Activated T-cell treated with anti-CD3 and anti-CD28 coated beads, Interleukin-2, amount 50 U/mL, for 24 hours (primary cell): ENCODE data around the gene RGS6.

ENCODE experiments used
- DNase-seq: peaks from one replicate; pipeline ENCODE4 v3.0.0-alpha.2; 2020
- H3K27ac Mint-ChIP-seq: 2 replicates; pipeline ENCODE4 v1.8.0; 2020; ENCODE audit warnings: mild to moderate bottlenecking, mixed read lengths
- H3K27me3 Mint-ChIP-seq: 2 replicates; pipeline ENCODE4 v1.8.0; 2020; ENCODE audit warnings: mixed read lengths
- H3K36me3 Mint-ChIP-seq: 2 replicates; pipeline ENCODE4 v1.8.0; 2020; ENCODE audit warnings: low read depth, mixed read lengths
- H3K4me1 Mint-ChIP-seq: 2 replicates; pipeline ENCODE4 v1.8.0; 2020; ENCODE audit warnings: low read depth, mixed read lengths
- H3K4me3 Mint-ChIP-seq: 2 replicates; pipeline ENCODE4 v1.8.0; 2020; ENCODE audit warnings: mild to moderate bottlenecking, moderate library complexity, mixed read lengths
- H3K9me3 Mint-ChIP-seq: 2 replicates; pipeline ENCODE4 v1.8.0; 2020; ENCODE audit warnings: mixed read lengths

RGS6 gene

DNA sequence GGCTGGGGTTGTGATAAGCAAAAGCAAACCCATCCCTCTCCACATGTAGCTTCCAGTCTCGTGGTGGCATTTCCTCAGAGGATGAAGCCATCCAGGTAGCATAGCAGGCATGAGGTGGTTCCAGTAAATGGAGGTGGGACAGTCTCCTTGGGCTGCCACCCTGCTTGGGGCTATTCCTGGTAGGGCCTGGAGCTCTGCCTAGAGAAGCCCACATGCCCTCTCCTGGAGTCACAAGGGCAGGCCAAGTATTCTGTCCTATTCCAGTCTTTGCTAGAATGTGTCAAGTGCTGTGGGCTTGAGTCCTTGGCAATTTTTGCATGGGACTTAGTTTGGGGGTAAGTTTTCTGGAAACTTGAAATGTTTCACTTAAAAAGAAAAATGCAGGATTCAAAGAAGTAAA is 491.7 kb downstream of the RGS6 start:
- DNase-seq, result no peak
- Mint-ChIP-seq H3K27me3 (peaks cover 12% of the 10 kb centered on the region), H3K36me3 (no peaks in the 10 kb centered on the region), H3K4me3 (no peak overlapping the region), H3K27ac (no peak overlapping the region), H3K9me3 (peaks cover 11% of the 10 kb centered on the region), H3K4me1 (peaks cover 1% of the 10 kb centered on the region)

GRCh38 chr14:72430457-72430856 is 498.2 kb downstream of the RGS6 start:
- no peak for DNase-seq
- Mint-ChIP-seq H3K36me3 (no peaks in the 10 kb centered on the region), H3K4me1 (no peaks in the 10 kb centered on the region), H3K9me3 (peaks cover 16% of the 10 kb centered on the region), H3K4me3 (no peak overlapping the region), H3K27ac (no peak overlapping the region), H3K27me3 (peaks cover 4% of the 10 kb centered on the region)

DNA sequence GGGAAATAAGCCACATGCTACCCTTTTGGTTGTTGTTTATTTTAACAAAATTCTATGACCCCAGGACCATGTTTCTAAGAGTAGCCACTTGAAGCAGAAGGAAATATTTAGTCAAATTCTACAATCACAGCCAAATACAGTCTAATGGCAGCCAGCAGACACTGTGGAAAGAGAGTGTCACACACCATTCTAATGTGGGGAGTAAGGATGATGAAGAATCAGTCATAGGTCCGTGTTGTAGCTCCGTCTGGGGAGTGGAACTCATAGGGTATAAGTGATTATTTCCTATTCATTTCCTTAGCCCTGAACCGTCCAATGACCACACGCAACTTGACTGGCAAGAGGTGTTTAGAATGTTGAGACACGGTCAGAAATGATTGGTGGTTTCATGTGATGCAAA is 500.5 kb downstream of the RGS6 start:
- no peaks in the 10 kb centered on the region for H3K36me3 Mint-ChIP-seq
- peaks cover 1% of the 10 kb centered on the region for H3K4me1 Mint-ChIP-seq
- H3K27me3 Mint-ChIP-seq, result no peaks in the 10 kb centered on the region
- H3K9me3 Mint-ChIP-seq, result peaks cover 13% of the 10 kb centered on the region
- H3K4me3 Mint-ChIP-seq, result no peak overlapping the region
- DNase-seq, result no peak
- no peak overlapping the region for H3K27ac Mint-ChIP-seq

DNA sequence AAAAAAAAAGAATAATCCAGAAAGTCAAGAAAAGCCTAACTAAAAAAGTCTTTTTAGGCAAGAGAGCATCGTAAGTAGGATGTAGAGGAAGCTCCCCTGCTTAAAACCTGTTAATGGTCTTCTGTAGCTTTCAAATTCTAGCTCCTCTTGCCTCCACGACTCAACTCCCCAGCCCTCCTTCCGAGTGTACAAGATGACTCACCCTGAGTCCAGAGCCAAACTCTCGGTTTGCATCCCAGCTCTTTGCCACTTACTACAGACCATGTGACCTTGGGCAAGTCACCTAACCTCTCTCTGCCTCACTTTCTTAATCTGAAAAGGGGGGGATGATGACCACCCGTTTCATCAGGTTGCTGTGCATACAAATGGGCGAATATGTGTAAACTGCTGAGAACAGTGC is 501.3 kb downstream of the RGS6 start:
- no peak for DNase-seq
- no peaks in the 10 kb centered on the region for H3K27me3 Mint-ChIP-seq
- H3K27ac Mint-ChIP-seq, result no peak overlapping the region
- peaks cover 6% of the 10 kb centered on the region for H3K9me3 Mint-ChIP-seq
- peaks cover 1% of the 10 kb centered on the region for H3K4me1 Mint-ChIP-seq
- no peaks in the 10 kb centered on the region for H3K36me3 Mint-ChIP-seq
- H3K4me3 Mint-ChIP-seq, result no peak overlapping the region

- H3K36me3 Mint-ChIP-seq, result no peaks in the 10 kb centered on the region
- no peak overlapping the region for H3K27ac Mint-ChIP-seq
Measured at GRCh38 chr14:72434856-72435255, 502.6 kb downstream of the RGS6 start.

DNA sequence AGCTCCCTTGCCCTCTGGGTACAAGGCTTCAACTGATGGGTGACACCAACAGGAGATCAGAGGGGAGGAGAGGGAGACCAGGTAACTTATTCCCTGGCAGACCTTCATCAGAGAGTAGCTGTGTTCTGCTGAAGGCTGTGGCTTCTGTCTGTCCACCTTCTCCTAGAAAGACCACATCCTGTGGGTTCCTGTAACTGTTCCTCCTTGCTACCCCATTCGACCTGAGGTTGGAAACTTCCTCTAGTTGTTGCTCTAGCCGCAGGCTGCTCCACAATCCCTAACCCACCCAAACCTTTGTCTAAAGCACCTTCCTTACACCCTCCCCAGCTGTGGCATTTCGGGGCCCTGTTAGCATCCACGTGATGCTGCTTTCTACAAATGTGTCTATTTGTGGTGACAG is 507.5 kb downstream of the RGS6 start:
- Mint-ChIP-seq H3K4me3 (no peak overlapping the region), H3K27ac (peak overlapping the region; percentile 65), H3K4me1 (peaks cover 47% of the 10 kb centered on the region), H3K9me3 (no peaks in the 10 kb centered on the region), H3K27me3 (peaks cover 7% of the 10 kb centered on the region), H3K36me3 (no peaks in the 10 kb centered on the region)
- no peak for DNase-seq

More at GRCh38 chr14:72434856-72435255, 502.6 kb downstream of the RGS6 start:
- H3K27me3 Mint-ChIP-seq, result no peaks in the 10 kb centered on the region
- DNase-seq, result no peak
- H3K4me1 Mint-ChIP-seq, result peaks cover 13% of the 10 kb centered on the region
- no peaks in the 10 kb centered on the region for H3K9me3 Mint-ChIP-seq
- H3K4me3 Mint-ChIP-seq, result no peak overlapping the region

GRCh38 chr14:72443256-72443655 is 511.0 kb downstream of the RGS6 start:
- H3K27me3 Mint-ChIP-seq, result peaks cover 7% of the 10 kb centered on the region

GRCh38 chr14:72443991-72444441 is 511.8 kb downstream of the RGS6 start:
- Mint-ChIP-seq H3K4me1 (peaks cover 47% of the 10 kb centered on the region), H3K4me3 (peak overlapping the region; percentile 5)
- DNase-seq, result no peak

More at GRCh38 chr14:72443256-72443655, 511.0 kb downstream of the RGS6 start:
- H3K4me1 Mint-ChIP-seq, result peaks cover 50% of the 10 kb centered on the region
- no peaks in the 10 kb centered on the region for H3K36me3 Mint-ChIP-seq
- no peaks in the 10 kb centered on the region for H3K9me3 Mint-ChIP-seq
- DNase-seq, result no peak
- no peak overlapping the region for H3K27ac Mint-ChIP-seq
- H3K4me3 Mint-ChIP-seq, result no peak overlapping the region

GRCh38 chr14:72444701-72445100 is 512.5 kb downstream of the RGS6 start:
- DNase-seq, result no peak
- Mint-ChIP-seq H3K36me3 (no peaks in the 10 kb centered on the region), H3K27ac (no peak overlapping the region), H3K4me3 (no peak overlapping the region), H3K27me3 (peaks cover 7% of the 10 kb centered on the region), H3K4me1 (peaks cover 40% of the 10 kb centered on the region), H3K9me3 (no peaks in the 10 kb centered on the region)

More at GRCh38 chr14:72443991-72444441, 511.8 kb downstream of the RGS6 start:
- Mint-ChIP-seq H3K27ac (peak overlapping the region; percentile 42), H3K9me3 (no peaks in the 10 kb centered on the region), H3K36me3 (no peaks in the 10 kb centered on the region), H3K27me3 (peaks cover 7% of the 10 kb centered on the region)

- no peak overlapping the region for H3K4me3 Mint-ChIP-seq
- H3K27ac Mint-ChIP-seq, result no peak overlapping the region
- H3K9me3 Mint-ChIP-seq, result no peaks in the 10 kb centered on the region
- peaks cover 48% of the 10 kb centered on the region for H3K4me1 Mint-ChIP-seq
- no peaks in the 10 kb centered on the region for H3K36me3 Mint-ChIP-seq
- peaks cover 5% of the 10 kb centered on the region for H3K27me3 Mint-ChIP-seq
- no peak for DNase-seq
Measured at GRCh38 chr14:72448212-72448611, 516.0 kb downstream of the RGS6 start.

GRCh38 chr14:72450473-72451044 is 518.3 kb downstream of the RGS6 start:
- Mint-ChIP-seq H3K27me3 (peaks cover 8% of the 10 kb centered on the region), H3K9me3 (no peaks in the 10 kb centered on the region), H3K4me1 (peaks cover 29% of the 10 kb centered on the region), H3K4me3 (peak overlapping the region; percentile 2), H3K27ac (peak overlapping the region; percentile 78), H3K36me3 (no peaks in the 10 kb centered on the region)
- no peak for DNase-seq

DNA sequence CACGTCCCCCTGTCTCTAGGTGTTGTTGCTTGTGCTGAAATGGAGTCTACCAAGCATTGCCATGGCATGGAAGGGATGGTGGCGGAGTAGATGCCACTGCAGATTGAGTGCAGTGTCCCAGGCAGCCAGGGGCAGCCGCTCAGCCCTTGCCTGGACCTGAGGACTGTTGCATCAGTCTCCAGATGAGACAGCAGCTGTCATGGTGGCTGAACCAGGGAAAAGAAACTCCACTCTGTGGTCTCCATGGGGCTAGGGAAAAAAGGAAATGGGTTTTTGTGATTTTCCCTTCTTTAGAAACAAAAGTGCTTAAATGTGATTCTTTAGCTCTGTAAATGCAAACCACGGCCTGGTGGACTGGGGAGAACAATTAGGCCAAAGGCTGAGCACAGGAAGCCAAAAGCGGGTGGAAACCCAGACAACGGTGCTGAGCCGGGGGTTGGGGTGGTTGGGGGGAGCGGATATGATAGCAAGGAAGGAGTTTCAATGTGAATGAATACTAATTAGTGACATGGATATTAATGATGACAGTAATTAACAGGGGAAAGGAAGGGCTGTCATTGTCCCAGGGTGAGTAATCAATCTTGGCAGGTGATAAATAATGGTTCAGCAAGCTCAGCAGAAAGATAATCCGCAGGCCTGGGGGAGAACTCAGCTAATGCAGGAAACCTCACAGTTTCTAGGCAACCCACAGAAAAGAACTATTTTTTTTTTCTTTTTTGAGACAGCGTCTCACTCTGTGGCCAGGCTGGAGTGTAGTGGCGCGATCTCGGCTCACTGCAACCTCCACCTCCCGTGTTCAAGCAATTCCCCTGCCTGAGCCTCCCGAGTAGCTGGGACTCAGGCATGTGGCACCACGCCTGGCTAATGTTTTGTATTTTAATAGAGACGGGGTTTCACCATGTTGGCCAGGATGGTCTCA is 519.1 kb downstream of the RGS6 start:
- Mint-ChIP-seq H3K36me3 (no peaks in the 10 kb centered on the region), H3K9me3 (no peaks in the 10 kb centered on the region), H3K4me1 (peaks cover 28% of the 10 kb centered on the region), H3K27me3 (peaks cover 8% of the 10 kb centered on the region), H3K27ac (peak overlapping the region; percentile 78), H3K4me3 (peak overlapping the region; percentile 2)
- DNase-seq, result peak; percentile 50

DNA sequence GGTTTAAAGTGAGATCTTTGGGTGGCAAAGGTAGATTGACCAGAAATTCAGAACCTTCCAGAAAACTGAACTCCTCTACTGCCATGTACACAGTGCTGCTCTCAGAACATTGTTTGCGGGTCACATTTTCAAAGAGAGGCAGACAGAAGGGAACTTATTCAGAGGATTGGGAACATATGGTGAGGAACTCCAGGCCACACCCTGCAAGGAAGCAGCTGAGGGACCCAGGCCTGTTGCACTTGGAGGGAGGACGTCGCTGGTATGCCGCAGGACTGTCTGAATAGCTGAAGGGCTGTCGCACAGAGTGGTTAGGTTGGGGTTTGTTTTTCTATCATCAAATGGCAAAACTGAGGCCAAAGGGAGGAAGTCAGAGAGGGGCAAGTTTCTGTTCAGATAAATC is 520.5 kb downstream of the RGS6 start:
- Mint-ChIP-seq H3K9me3 (no peaks in the 10 kb centered on the region), H3K27ac (no peak overlapping the region), H3K4me3 (no peak overlapping the region), H3K36me3 (no peaks in the 10 kb centered on the region), H3K27me3 (peaks cover 8% of the 10 kb centered on the region), H3K4me1 (peaks cover 28% of the 10 kb centered on the region)
- DNase-seq, result no peak

GRCh38 chr14:72454388-72455160 is 522.3 kb downstream of the RGS6 start:
- peaks cover 8% of the 10 kb centered on the region for H3K27me3 Mint-ChIP-seq
- no peak for DNase-seq
- no peak overlapping the region for H3K4me3 Mint-ChIP-seq
- H3K4me1 Mint-ChIP-seq, result peaks cover 28% of the 10 kb centered on the region
- no peak overlapping the region for H3K27ac Mint-ChIP-seq
- no peaks in the 10 kb centered on the region for H3K9me3 Mint-ChIP-seq
- no peaks in the 10 kb centered on the region for H3K36me3 Mint-ChIP-seq
